ENCODE measurements around the gene COL10A1.

- no peak for TF ChIP-seq POLR2A (IDR thresholded peaks at IDR 0.05; ENCODE audit: low read depth, low read length)
- TF ChIP-seq POLR2AphosphoS5 (IDR thresholded peaks at IDR 0.05; ENCODE audit: low read depth, low read length): no peak
- TF ChIP-seq TAF1 (IDR thresholded peaks at IDR 0.05; ENCODE audit: borderline replicate concordance, low read depth, low read length): no peak
Observed at GRCh38 chr6:116078945-116079344, 47.0 kb downstream of the COL10A1 start.

Data from GM12892 (cell line).